HG03558 (cell line): ENCODE measurements around the gene NDUFV3.
"Not testable (repeated sequence)": the region's sequence is repeated elsewhere in the genome, so short reads cannot be mapped to it uniquely, and the experiment has no call there.

Experiments
- ATAC-seq: cut with Tn5 transposase; IDR thresholded peaks from one replicate; pipeline ENCODE4 v1.9.1; 2021; ENCODE audit warnings: moderate number of reproducible peaks; ENCODE audit not compliant: unreplicated experiment; ENCODE audit errors: extremely low read depth

NDUFV3 gene

GRCh38 chr21:42855171-42855936 is 37.8 kb upstream of the NDUFV3 start:
- ATAC-seq, result no peak

GRCh38 chr21:42855937-42856335 is 37.2 kb upstream of the NDUFV3 start:
- ATAC-seq, result no peak

GRCh38 chr21:42857216-42857615 is 35.9 kb upstream of the NDUFV3 start:
- no peak for ATAC-seq

- no peak for ATAC-seq
Observed at GRCh38 chr21:42858185-42858847, 34.8 kb upstream of the NDUFV3 start.

GRCh38 chr21:42858957-42859890 is 33.9 kb upstream of the NDUFV3 start:
- no peak for ATAC-seq

- ATAC-seq, result no peak
Observed at GRCh38 chr21:42859891-42860230, 33.2 kb upstream of the NDUFV3 start.

GRCh38 chr21:42860345-42860744 is 32.8 kb upstream of the NDUFV3 start:
- ATAC-seq, result no peak

GRCh38 chr21:42861311-42861847 is 31.7 kb upstream of the NDUFV3 start:
- ATAC-seq, result no peak

- no peak for ATAC-seq
Observed at GRCh38 chr21:42861848-42862400, 31.2 kb upstream of the NDUFV3 start.

GRCh38 chr21:42862774-42863503 is 30.2 kb upstream of the NDUFV3 start:
- ATAC-seq, result no peak

- ATAC-seq, result no peak
Observed at GRCh38 chr21:42863504-42863870, 29.6 kb upstream of the NDUFV3 start.

GRCh38 chr21:42864286-42864685 is 28.8 kb upstream of the NDUFV3 start:
- no peak for ATAC-seq

GRCh38 chr21:42864815-42865775 is 28.0 kb upstream of the NDUFV3 start:
- no peak for ATAC-seq

GRCh38 chr21:42865776-42866160 is 27.3 kb upstream of the NDUFV3 start:
- ATAC-seq, result no peak

GRCh38 chr21:42868196-42868595 is 24.9 kb upstream of the NDUFV3 start:
- no peak for ATAC-seq

GRCh38 chr21:42873096-42873495 is 20.0 kb upstream of the NDUFV3 start:
- no peak for ATAC-seq

GRCh38 chr21:42875811-42876210 is 17.3 kb upstream of the NDUFV3 start:
- not testable (repeated sequence) for ATAC-seq

- no peak for ATAC-seq
Observed at GRCh38 chr21:42878678-42878992, 14.5 kb upstream of the NDUFV3 start.
